ENCODE results near the gene GPD1. TPM values are rescaled to one million over a fixed set of nuclear protein-coding genes. Genes with fewer than 3 reads are reported as not detected.

The GPD1 gene
- total and polyA plus RNA-seq, 10 of the 15 experiments (the other 5 are each of a cell fraction or from before 2014, with no cell fraction given) = 0.04 to 0.61 (median 0.26) TPM; not detected in 1

- H3K9me3 ChIP-seq (replicated peaks; ENCODE audit: control insufficient read depth, insufficient read depth, low read length) = no peaks in the 10 kb centered on the region
- no peak overlapping the region for H3K9ac ChIP-seq (ENCODE audit: control insufficient read depth, insufficient read depth, low read length)
- H3K4me3 ChIP-seq = no peak overlapping the region
- ATAC-seq = no peak
- H3K36me3 ChIP-seq (ENCODE audit: control insufficient read depth in 2 of 2, insufficient read depth in 2 of 2, low read length in 1 of 2) = no peaks in the 10 kb centered on the region; a peak in 1 of 4 replicates
- RAD21 ChIA-PET (ENCODE audit: unreplicated experiment) = no interaction called here
- H3K27ac ChIP-seq (ENCODE audit: control insufficient read depth, insufficient read depth) = no peak overlapping the region
- H4K20me1 ChIP-seq (ENCODE audit: control insufficient read depth, insufficient read depth) = no peaks in the 10 kb centered on the region
- POLR2A ChIA-PET = interaction anchor here (0.7 to 2.0 kb wide), 2 partner anchors 14 to 49 kb away, joined by 3 to 5 read pairs; partner anchors contain the start of gene COX14
- in situ Hi-C loops (cut with MboI) (no loop called here), intact Hi-C loops (cut with micrococcal nuclease; ENCODE audit: unreplicated experiment) (loop anchor here (5.0 kb wide), 1 partner anchor 33 kb away; no protein-coding TSS in a partner anchor)
- CTCF ChIA-PET = interaction anchor here (0.9 to 18.0 kb wide), 8 partner anchors 12 to 154 kb away, joined by 3 to 257 read pairs (median 4); partner anchors contain the start of genes COX14 and SMARCD1
- SMC1A ChIA-PET (ENCODE audit: uncharacterized antibody, unreplicated experiment) = interaction anchor here (0.9 to 1.4 kb wide), 4 partner anchors 47 to 90 kb away, joined by 3 read pairs; no protein-coding TSS in a partner anchor
- no TSS peak for BruUV-seq (replicated peaks)
- no peaks in the 10 kb centered on the region for H3K27me3 ChIP-seq (replicated peaks in 1 of 2; ENCODE audit: control insufficient read depth in 2 of 2, insufficient read depth in 2 of 2, low read length in 1 of 2)
- H3K4me2 ChIP-seq (ENCODE audit: control insufficient read depth, insufficient read depth) = no peak overlapping the region
- H3K79me2 ChIP-seq (ENCODE audit: control insufficient read depth, insufficient read depth, low read length) = peaks cover 33% of the 10 kb centered on the region
- TF ChIP-seq MTA2 (IDR thresholded peaks at IDR 0.05; ENCODE audit: low read depth) (no peak), TCF7 (IDR thresholded peaks at IDR 0.05; ENCODE audit: borderline replicate concordance) (no peak), SKIL (IDR thresholded peaks at IDR 0.05; ENCODE audit: low read depth, poor library complexity, severe bottlenecking) (no peak), TBL1XR1 (IDR thresholded peaks at IDR 0.05; ENCODE audit: low read depth, low read length) (no peak), ZBTB4 (CRISPR knock-in tag; IDR thresholded peaks at IDR 0.05) (no peak), SREBF1 (IDR thresholded peaks at IDR 0.05; ENCODE audit: low read length) (no peak), POLR2A (IDR thresholded peaks at IDR 0.05; ENCODE audit: low read depth, low read length) (no peak), MYB (IDR thresholded peaks at IDR 0.05; ENCODE audit: borderline replicate concordance, low read depth, low read length) (no peak), GATAD2B (conservative IDR thresholded peaks at IDR 0.05; ENCODE audit: low read depth) (no peak), MYC (IDR thresholded peaks at IDR 0.05; ENCODE audit: insufficient read depth, insufficient read length, insufficient replicate concordance, low read length, severe bottlenecking) (no peak), HDAC6 (IDR thresholded peaks at IDR 0.05; ENCODE audit: unreplicated experiment) (no peak), NFXL1 (IDR thresholded peaks at IDR 0.05; ENCODE audit: borderline replicate concordance) (no peak), ZNF217 (IDR thresholded peaks at IDR 0.05) (no peak), PAX8 (IDR thresholded peaks at IDR 0.05) (no peak), POLR2AphosphoS5 (IDR thresholded peaks at IDR 0.05; ENCODE audit: low read length) (no peak), HDAC2 (IDR thresholded peaks at IDR 0.05) (no peak), ESRRA (IDR thresholded peaks at IDR 0.05; ENCODE audit: low read length) (no peak)
- H3K4me1 ChIP-seq (ENCODE audit: control insufficient read depth, insufficient read depth, low read length) = no peaks in the 10 kb centered on the region
- H2AFZ ChIP-seq (ENCODE audit: control insufficient read depth, low read depth, low read length) = no peak overlapping the region
- no peak for DNase-seq (ENCODE audit: low read depth, low spot score)
- FAIRE-seq = no peak
Observed at GRCh38 chr12:50160643-50161042, 56.8 kb downstream of the GPD1 start.

Measured in GM12878 (cell line).